ENCODE measurements around the gene ELAVL2.
A peak's percentile ranks its signal among the peaks of the same experiment; 100 is the strongest.

ELAVL2 gene

DNA sequence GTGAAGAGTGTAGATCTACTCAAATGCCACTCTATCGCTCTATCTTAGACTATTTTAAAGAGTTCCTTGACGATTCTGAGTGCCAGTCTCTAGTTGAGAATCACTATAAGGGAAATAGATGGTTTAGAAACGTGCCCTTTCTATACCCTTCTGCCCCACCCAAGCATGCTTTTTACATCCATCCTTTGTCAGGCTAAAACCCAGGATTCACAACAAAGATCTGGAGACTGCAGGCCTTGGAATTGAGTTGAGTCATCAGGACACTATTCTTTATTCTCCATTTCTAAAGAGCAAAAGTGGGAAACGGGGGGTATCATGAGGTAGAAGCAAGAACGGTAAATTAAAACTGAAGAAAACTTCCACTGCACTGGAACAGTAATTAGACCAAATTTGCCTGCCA, 48.7 kb downstream of the ELAVL2 start:
- CTCF ChIA-PET = no interaction called here
- POLR2A ChIA-PET = no interaction called here
- no peak overlapping the region for H3K4me3 ChIP-seq (ENCODE audit: low read depth, low read length)
- TF ChIP-seq, protein P1, sequence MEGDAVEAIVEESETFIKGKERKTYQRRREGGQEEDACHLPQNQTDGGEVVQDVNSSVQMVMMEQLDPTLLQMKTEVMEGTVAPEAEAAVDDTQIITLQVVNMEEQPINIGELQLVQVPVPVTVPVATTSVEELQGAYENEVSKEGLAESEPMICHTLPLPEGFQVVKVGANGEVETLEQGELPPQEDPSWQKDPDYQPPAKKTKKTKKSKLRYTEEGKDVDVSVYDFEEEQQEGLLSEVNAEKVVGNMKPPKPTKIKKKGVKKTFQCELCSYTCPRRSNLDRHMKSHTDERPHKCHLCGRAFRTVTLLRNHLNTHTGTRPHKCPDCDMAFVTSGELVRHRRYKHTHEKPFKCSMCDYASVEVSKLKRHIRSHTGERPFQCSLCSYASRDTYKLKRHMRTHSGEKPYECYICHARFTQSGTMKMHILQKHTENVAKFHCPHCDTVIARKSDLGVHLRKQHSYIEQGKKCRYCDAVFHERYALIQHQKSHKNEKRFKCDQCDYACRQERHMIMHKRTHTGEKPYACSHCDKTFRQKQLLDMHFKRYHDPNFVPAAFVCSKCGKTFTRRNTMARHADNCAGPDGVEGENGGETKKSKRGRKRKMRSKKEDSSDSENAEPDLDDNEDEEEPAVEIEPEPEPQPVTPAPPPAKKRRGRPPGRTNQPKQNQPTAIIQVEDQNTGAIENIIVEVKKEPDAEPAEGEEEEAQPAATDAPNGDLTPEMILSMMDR (IDR thresholded peaks at IDR 0.05; ENCODE audit: insufficient read depth, low read length, missing control alignments) = no peak
- no peak for DNase-seq (ENCODE audit: low read depth, low spot score)

DNA sequence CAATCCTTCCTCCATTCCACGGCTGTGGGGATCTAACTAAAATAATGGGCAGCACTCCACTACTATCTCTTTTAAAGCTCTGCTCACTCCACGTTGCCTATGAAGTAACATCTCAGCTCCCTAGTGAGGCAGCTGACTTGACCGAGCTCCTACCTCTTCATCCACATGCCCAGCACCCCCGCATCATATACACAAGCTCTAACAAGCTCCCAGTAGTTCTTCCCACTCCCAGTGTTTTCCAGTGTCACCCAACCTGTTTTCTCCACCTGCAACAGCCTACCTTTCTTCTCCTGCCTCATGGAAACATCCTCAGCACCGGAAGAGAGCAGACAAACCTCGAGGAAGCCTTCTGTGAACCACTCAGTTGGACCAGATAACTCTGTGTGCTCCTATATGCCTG, 50.5 kb downstream of the ELAVL2 start:
- H3K4me3 ChIP-seq (ENCODE audit: low read depth, low read length) = no peak overlapping the region
- ChIA-PET CTCF (no interaction called here), POLR2A (interaction anchor here (0.6 kb wide), 1 partner anchor 202 kb away, joined by 4 read pairs; no protein-coding TSS in a partner anchor)
- no peak for DNase-seq (ENCODE audit: low read depth, low spot score)
- TF ChIP-seq, protein P1 (IDR thresholded peaks at IDR 0.05; ENCODE audit: insufficient read depth, low read length, missing control alignments) = no peak

DNA sequence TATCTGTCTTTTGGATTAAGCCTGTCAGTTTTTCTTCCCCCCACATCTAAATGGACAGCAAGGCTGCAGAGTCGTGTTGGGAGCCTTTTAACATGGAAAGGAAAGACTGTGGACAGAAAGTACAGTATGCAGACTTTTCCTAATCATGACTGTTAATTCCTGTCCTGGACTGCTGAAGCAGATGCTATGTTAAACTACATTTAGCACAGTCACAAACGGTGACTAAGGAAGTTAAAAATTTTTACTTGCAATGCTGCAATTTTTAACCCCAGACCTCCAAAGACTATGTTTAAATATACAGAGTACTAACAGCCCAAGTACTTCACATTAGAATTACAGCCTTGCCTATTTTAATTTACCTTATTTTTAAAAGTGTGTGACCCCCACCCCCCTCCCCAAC, 51.8 kb downstream of the ELAVL2 start:
- ChIA-PET POLR2A (no interaction called here), CTCF (no interaction called here)
- no peak for DNase-seq (ENCODE audit: low read depth, low spot score)
- H3K4me3 ChIP-seq (ENCODE audit: low read depth, low read length) = no peak overlapping the region
- TF ChIP-seq, protein P1 (IDR thresholded peaks at IDR 0.05; ENCODE audit: insufficient read depth, low read length, missing control alignments) = no peak

DNA sequence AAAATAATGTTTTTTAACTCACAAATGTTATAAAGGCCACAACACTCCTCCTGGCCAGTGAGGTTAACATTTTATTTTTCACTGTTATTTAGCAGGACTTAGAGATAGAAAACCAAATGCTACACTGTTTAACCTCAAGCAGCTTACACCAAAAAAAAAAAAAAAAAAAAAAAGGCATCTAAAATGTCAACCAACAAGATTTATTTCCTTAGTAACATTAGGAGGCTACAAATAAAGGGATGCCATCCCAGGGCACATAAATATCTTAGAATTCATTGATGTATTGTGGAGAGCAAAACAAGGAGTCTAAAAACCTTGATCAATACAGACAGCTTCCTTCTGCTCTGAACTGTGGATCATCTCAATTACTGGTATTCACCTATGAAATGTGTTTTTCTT, 53.7 kb downstream of the ELAVL2 start:
- ChIA-PET CTCF (no interaction called here), POLR2A (no interaction called here)
- TF ChIP-seq, protein P1 (IDR thresholded peaks at IDR 0.05; ENCODE audit: insufficient read depth, low read length, missing control alignments) = no peak
- no peak for DNase-seq (ENCODE audit: low read depth, low spot score)
- H3K4me3 ChIP-seq (ENCODE audit: low read depth, low read length) = no peak overlapping the region

DNA sequence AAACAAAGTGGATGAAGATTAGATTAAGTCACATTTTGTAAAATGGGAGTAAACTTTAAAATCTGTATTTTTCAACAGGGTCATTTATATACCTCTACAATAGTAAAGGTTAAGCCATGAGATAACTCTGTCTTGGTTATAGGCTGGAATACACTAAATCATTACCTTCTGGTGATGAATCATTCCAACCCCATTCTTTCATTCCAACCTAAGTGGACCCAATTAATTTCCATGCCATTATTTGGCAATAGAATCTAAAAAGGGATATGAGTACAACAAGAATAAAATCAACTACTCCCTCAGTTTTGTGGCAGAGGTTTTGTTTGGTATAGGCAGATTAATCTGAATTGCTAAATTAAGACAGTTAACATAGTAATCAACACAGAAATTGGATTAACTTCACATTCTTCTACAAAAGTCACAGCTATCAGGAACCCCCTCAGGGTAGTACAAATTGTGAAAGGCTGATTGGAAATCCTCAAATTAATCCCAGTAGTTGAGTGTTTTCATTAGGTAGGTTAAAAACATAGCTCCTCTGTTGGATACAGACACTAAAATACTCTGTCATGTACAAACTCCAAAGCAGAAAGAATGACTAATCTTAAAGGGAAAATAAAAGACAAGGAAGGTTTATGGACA, 54.2 kb downstream of the ELAVL2 start:
- DNase-seq (ENCODE audit: low read depth, low spot score) = no peak
- POLR2A ChIA-PET = no interaction called here
- TF ChIP-seq, protein P1 (IDR thresholded peaks at IDR 0.05; ENCODE audit: insufficient read depth, low read length, missing control alignments) = no peak
- H3K4me3 ChIP-seq (ENCODE audit: low read depth, low read length) = no peak overlapping the region
- CTCF ChIA-PET = no interaction called here

DNA sequence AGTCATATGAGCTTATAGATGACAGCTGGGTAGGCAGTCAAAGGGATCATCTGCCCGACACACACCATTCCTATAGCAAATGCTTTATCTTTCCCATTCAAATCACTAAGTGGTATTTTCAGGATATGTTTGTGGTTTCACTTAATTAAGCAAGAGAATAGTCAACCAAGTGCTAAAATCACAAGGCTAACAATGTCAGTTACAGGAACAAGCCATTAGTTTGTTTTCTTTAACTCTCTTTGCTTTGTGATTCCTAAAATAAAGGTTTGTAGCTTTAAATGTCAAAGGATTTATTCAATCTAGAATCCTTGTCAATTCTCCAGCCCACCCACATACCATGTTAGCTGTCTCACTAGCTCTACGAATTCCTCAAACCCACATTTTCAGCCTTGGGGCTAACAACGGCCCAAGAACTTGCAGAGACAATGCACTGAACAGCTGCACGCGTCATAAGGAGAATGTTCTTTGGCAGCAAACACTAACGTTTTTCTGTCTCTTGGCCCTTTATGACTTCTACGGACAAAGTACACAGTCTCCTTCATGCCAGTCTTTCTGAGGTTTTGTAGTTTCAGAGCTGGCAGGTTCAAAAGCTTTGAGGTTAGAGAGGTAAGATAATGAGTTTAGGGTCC, 56.6 kb downstream of the ELAVL2 start:
- TF ChIP-seq, protein P1 (IDR thresholded peaks at IDR 0.05; ENCODE audit: insufficient read depth, low read length, missing control alignments) = no peak
- peak; percentile 17 for DNase-seq (ENCODE audit: low read depth, low spot score)
- no peak overlapping the region for H3K4me3 ChIP-seq (ENCODE audit: low read depth, low read length)
- CTCF ChIA-PET = no interaction called here
- POLR2A ChIA-PET = no interaction called here

All from AG04449 (cell line).